SK-N-SH (cell line): ENCODE measurements around the gene MGLL. TPM values are rescaled to one million over a fixed set of nuclear protein-coding genes. Genes with fewer than 3 reads are reported as not detected.

Experiments
- CTCF ChIA-PET: fragments of 300-600, 350-600 bp; formaldehyde crosslinking; extraction: SDS; loops from one replicate; lab custom pipeline; 2021; lab: Yijun Ruan, JAX
- POLR2A ChIA-PET: fragments of 350-600 bp; sonication (Branson Sonifier 250); formaldehyde crosslinking; extraction: SDS; loops from one replicate; lab custom pipeline; 2020; ENCODE audit warnings: antibody characterized with exemption, inconsistent platforms; lab: Yijun Ruan, JAX
- DNase-seq: peaks from one replicate; pipeline ENCODE4 v3.0.0; 2012
- H2AFZ ChIP-seq: fragments of 200-600 bp; sonication (generic); 2 replicates; pipeline ENCODE4 v1.8.1; 2016; ENCODE audit warnings: antibody characterized with exemption, mild to moderate bottlenecking, low read depth
- H3F3A ChIP-seq: fragments of 200-600 bp; sonication (generic); replicated peaks from 2 replicates; pipeline ENCODE3; 2016; ENCODE audit warnings: antibody characterized with exemption, mild to moderate bottlenecking; ENCODE audit not compliant: insufficient read depth
- H3K27ac ChIP-seq, 2 experiments: fragments of 200-500 bp in 1 of 2; fragments of 200-600 bp in 1 of 2; sonication (Bioruptor generic) in 1 of 2; sonication (generic), shearing (Covaris generic) in 1 of 2; 2 replicates each; pipeline versions ENCODE4 v1.5.1 to v1.6.1; 2014 to 2016; ENCODE audit warnings: low read depth in 2 of 2, inconsistent platforms in 1 of 2, low read length in 1 of 2, mild to moderate bottlenecking in 1 of 2, mixed read lengths in 1 of 2
- H3K27me3 ChIP-seq: fragments of 200-600 bp; sonication (generic), shearing (Covaris generic); 2 replicates; pipeline ENCODE4 v1.6.1; 2016; ENCODE audit warnings: mixed run types; ENCODE audit not compliant: insufficient read depth
- H3K36me3 ChIP-seq, 2 experiments: fragments of 200-500 bp in 1 of 2; fragments of 200-600 bp in 1 of 2; sonication (Bioruptor generic) in 1 of 2; sonication (generic) in 1 of 2; replicated peaks in 1 of 2; 2 replicates each; pipeline versions ENCODE3 to v1.5.1; 2014 to 2016; ENCODE audit warnings: low read length in 1 of 2, mild to moderate bottlenecking in 1 of 2; ENCODE audit not compliant: insufficient read depth in 2 of 2, control insufficient read depth in 1 of 2
- H3K4me1 ChIP-seq, 2 experiments: fragments of 200-500 bp in 1 of 2; fragments of 200-600 bp in 1 of 2; sonication (Bioruptor generic) in 1 of 2; sonication (generic), shearing (Covaris generic) in 1 of 2; 2 replicates each; pipeline versions ENCODE4 v1.5.1 to v1.6.1; 2014 to 2016; ENCODE audit warnings: low read depth in 1 of 2, low read length in 1 of 2, mixed run types in 1 of 2; ENCODE audit not compliant: insufficient read depth in 2 of 2, control insufficient read depth in 1 of 2
- H3K4me2 ChIP-seq: fragments of 200-600 bp; sonication (generic), shearing (Covaris generic); 2 replicates; pipeline ENCODE4 v1.6.1; 2017; ENCODE audit warnings: mixed run types
- H3K4me3 ChIP-seq, 2 experiments: fragments of 200-500 bp in 1 of 2; fragments of 200-600 bp in 1 of 2; sonication (Bioruptor generic) in 1 of 2; sonication (generic), shearing (Covaris generic) in 1 of 2; 2 replicates each; pipeline versions ENCODE4 v1.5.1 to v1.8.1; 2014 to 2016; ENCODE audit warnings: low read depth in 2 of 2, inconsistent platforms in 1 of 2, low read length in 1 of 2, mild to moderate bottlenecking in 1 of 2, mixed read lengths in 1 of 2, moderate library complexity in 1 of 2
- H3K79me2 ChIP-seq: fragments of 200-600 bp; sonication (generic); 2 replicates; pipeline ENCODE4 v1.8.1; 2017; ENCODE audit warnings: mild to moderate bottlenecking; ENCODE audit not compliant: insufficient read depth
- H3K9ac ChIP-seq: fragments of 200-600 bp; sonication (generic); 2 replicates; pipeline ENCODE4 v1.6.1; 2017; ENCODE audit warnings: mixed run types
- H3K9me2 ChIP-seq: fragments of 200-600 bp; sonication (generic); 2 replicates; pipeline ENCODE4 v1.6.1; 2017; ENCODE audit warnings: mixed run types
- H3K9me3 ChIP-seq: fragments of 200-600 bp; sonication (generic); 2 replicates; pipeline ENCODE4 v1.6.1; 2017; ENCODE audit warnings: mixed run types, mild to moderate bottlenecking, moderate library complexity
- H4K20me1 ChIP-seq: fragments of 200-600 bp; sonication (generic); 2 replicates; pipeline ENCODE4 v1.6.1; 2017; ENCODE audit warnings: mild to moderate bottlenecking, mixed run types; ENCODE audit not compliant: insufficient read depth
- CHD2 ChIP-seq: fragments of 150-350 bp; IDR thresholded peaks from 2 replicates; pipeline ENCODE4 v1.6.1; 2018; ENCODE audit warnings: low read length; ENCODE audit not compliant: partially characterized antibody
- ELF1 ChIP-seq: IDR thresholded peaks from 2 replicates; pipeline ENCODE4 v1.4.0; 2012
- FOSL2 ChIP-seq: IDR thresholded peaks from 2 replicates; pipeline ENCODE4 v1.4.0; 2012; ENCODE audit warnings: low read depth, mild to moderate bottlenecking, moderate library complexity, borderline replicate concordance
- FOXJ3 ChIP-seq: sonication (generic); formaldehyde crosslinking; IDR thresholded peaks from 2 replicates; pipeline ENCODE4 v1.5.1; 2020; ENCODE audit warnings: mild to moderate bottlenecking, missing genetic modification reagents
- GABPA ChIP-seq: IDR thresholded peaks from 2 replicates; pipeline ENCODE4 v1.4.0; 2012; ENCODE audit warnings: low read depth, mild to moderate bottlenecking
- GATA2 ChIP-seq: sonication (generic); formaldehyde crosslinking; IDR thresholded peaks from 2 replicates; pipeline ENCODE4 v1.5.0; 2020; ENCODE audit warnings: mild to moderate bottlenecking, missing genetic modification reagents
- MEF2A ChIP-seq: IDR thresholded peaks from 2 replicates; pipeline ENCODE4 v1.4.0; 2012; ENCODE audit warnings: low read depth, borderline replicate concordance
- MXI1 ChIP-seq: IDR thresholded peaks from 2 replicates; pipeline ENCODE4 v1.6.1; 2012; ENCODE audit warnings: mild to moderate bottlenecking, low read depth, low read length, improper control_type of control experiment
- NFIC ChIP-seq: IDR thresholded peaks from 2 replicates; pipeline ENCODE4 v1.4.0; 2012; ENCODE audit warnings: borderline replicate concordance
- RFX5 ChIP-seq: IDR thresholded peaks from 2 replicates; pipeline ENCODE4 v1.6.1; 2012; ENCODE audit warnings: mild to moderate bottlenecking, improper control_type of control experiment, low read length
- SMC3 ChIP-seq: IDR thresholded peaks from 2 replicates; pipeline ENCODE4 v1.6.1; 2012; ENCODE audit warnings: low read depth, low read length, improper control_type of control experiment
- TAF1 ChIP-seq: IDR thresholded peaks from 2 replicates; pipeline ENCODE4 v1.6.1; 2012; ENCODE audit warnings: low read depth, mild to moderate bottlenecking, low read length, moderate library complexity, borderline replicate concordance
- YY1 ChIP-seq: IDR thresholded peaks from 2 replicates; pipeline ENCODE4 v1.4.0; 2012; ENCODE audit warnings: low read depth, mild to moderate bottlenecking
- WGBS: methylation state at CpG from one replicate; pipeline ENCODE4 v1.1.6; 2017; ENCODE audit warnings: low lambda C conversion rate; 5-methylcytosine and 5-hydroxymethylcytosine counted together
- polyA plus RNA-seq, 3 experiments: library from polyadenylated mRNA; depleted of rRNA; stranded (reverse); fragments of >200 nt; gene quantifications; 2 replicates each; pipeline ENCODE4 v1.2.3, GENCODE V29; 2012
- TF ChIP-seq, protein P1 (sequence below): IDR thresholded peaks from 2 replicates; pipeline ENCODE4 v1.4.0; 2012; ENCODE audit warnings: low read depth
- TF ChIP-seq, protein P2 (sequence below): fragments of 200-600 bp; sonication (generic); IDR thresholded peaks from 2 replicates; pipeline ENCODE4 v1.6.1; 2017; ENCODE audit warnings: antibody characterized with exemption, mild to moderate bottlenecking, moderate library complexity

The MGLL gene
- polyA plus RNA-seq, 1 of the 3 experiments (the other 2 are of a cell fraction) = 2.2 TPM

DNA sequence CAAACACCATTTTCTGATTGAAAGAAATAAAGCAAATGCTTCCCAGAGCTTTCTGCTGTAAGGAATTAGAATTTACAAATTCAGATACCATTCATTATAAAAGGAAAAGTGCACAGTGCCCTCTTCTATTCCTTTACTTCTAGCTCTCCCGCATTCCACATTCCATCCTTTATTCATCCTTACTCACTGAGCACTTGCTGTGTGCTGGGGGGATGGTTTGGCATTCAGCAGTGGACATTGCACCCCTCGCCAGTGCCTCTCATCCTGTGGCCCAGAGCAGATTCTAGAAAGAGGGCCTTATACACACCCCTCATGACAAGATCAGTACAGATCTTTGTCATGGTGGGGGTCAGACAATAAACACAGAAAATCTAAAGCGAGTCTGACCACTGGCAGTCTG lies 73.0 kb downstream of the MGLL start:
- H3K79me2 ChIP-seq = no peaks in the 10 kb centered on the region
- no peaks in the 10 kb centered on the region for H3K36me3 ChIP-seq
- no peak for DNase-seq
- POLR2A ChIA-PET = no interaction called here
- H3K9ac ChIP-seq = no peak overlapping the region
- CTCF ChIA-PET = interaction anchor here (0.6 to 2.7 kb wide), 15 partner anchors 10 to 221 kb away, joined by 3 to 13 read pairs (median 3); partner anchors contain the start of gene MGLL
- no peak overlapping the region for H2AFZ ChIP-seq
- H3K9me3 ChIP-seq = no peaks in the 10 kb centered on the region
- no peak for TF ChIP-seq MXI1
- TF ChIP-seq, protein P1, sequence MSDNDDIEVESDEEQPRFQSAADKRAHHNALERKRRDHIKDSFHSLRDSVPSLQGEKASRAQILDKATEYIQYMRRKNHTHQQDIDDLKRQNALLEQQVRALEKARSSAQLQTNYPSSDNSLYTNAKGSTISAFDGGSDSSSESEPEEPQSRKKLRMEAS = no peak
- no peak for TF ChIP-seq MEF2A
- TF ChIP-seq YY1 = no peak
- no peak for TF ChIP-seq FOSL2
- TF ChIP-seq SMC3 = no peak
- TF ChIP-seq, protein P2, sequence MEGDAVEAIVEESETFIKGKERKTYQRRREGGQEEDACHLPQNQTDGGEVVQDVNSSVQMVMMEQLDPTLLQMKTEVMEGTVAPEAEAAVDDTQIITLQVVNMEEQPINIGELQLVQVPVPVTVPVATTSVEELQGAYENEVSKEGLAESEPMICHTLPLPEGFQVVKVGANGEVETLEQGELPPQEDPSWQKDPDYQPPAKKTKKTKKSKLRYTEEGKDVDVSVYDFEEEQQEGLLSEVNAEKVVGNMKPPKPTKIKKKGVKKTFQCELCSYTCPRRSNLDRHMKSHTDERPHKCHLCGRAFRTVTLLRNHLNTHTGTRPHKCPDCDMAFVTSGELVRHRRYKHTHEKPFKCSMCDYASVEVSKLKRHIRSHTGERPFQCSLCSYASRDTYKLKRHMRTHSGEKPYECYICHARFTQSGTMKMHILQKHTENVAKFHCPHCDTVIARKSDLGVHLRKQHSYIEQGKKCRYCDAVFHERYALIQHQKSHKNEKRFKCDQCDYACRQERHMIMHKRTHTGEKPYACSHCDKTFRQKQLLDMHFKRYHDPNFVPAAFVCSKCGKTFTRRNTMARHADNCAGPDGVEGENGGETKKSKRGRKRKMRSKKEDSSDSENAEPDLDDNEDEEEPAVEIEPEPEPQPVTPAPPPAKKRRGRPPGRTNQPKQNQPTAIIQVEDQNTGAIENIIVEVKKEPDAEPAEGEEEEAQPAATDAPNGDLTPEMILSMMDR = no peak
- no peak for TF ChIP-seq GATA2
- no peak for TF ChIP-seq CHD2
- TF ChIP-seq RFX5 = no peak
- TF ChIP-seq, all 33 proteins: peak for 0
- H4K20me1 ChIP-seq = no peaks in the 10 kb centered on the region
- 95% methylated on average over 3 of the region's 3 CpGs for whole genome bisulfite sequencing
- no peaks in the 10 kb centered on the region for H3K27me3 ChIP-seq
- no peaks in the 10 kb centered on the region for H3K9me2 ChIP-seq
- H3F3A ChIP-seq = peaks cover 7% of the 10 kb centered on the region
- no peak overlapping the region; a peak in 1 of 4 replicates for H3K27ac ChIP-seq
- H3K4me3 ChIP-seq = no peak overlapping the region
- H3K4me1 ChIP-seq = peaks cover 31 to 54% of the 10 kb centered on the region in 2 experiments; a peak in 3 of 4 replicates
- H3K4me2 ChIP-seq = peak overlapping the region; percentile 33; the same call in 1 of the 2 replicates

GRCh38 chr3:127748754-127749327 lies 73.5 kb downstream of the MGLL start:
- H3K36me3 ChIP-seq = no peaks in the 10 kb centered on the region
- no peaks in the 10 kb centered on the region for H3K9me2 ChIP-seq
- no peaks in the 10 kb centered on the region for H3K79me2 ChIP-seq
- H3K27ac ChIP-seq = peak overlapping the region in 1 of 2 experiments; percentile 27; a peak in 1 of 4 replicates
- ChIA-PET POLR2A (no interaction called here), CTCF (interaction anchor here (0.7 to 2.7 kb wide), 10 partner anchors 10 to 210 kb away, joined by 3 to 13 read pairs (median 4); partner anchors contain the start of gene MGLL)
- H3K4me3 ChIP-seq = no peak overlapping the region
- DNase-seq = no peak
- no peak for TF ChIP-seq NFIC
- no peak for TF ChIP-seq ELF1
- no peak for TF ChIP-seq GABPA
- no peak for TF ChIP-seq TAF1
- no peak for TF ChIP-seq FOXJ3 (CRISPR knock-in tag)
- TF ChIP-seq, protein P1 = no peak
- TF ChIP-seq MEF2A = no peak
- no peaks in the 10 kb centered on the region for H3K27me3 ChIP-seq
- peaks cover 31 to 60% of the 10 kb centered on the region in 2 experiments; a peak in 3 of 4 replicates for H3K4me1 ChIP-seq
- 99% methylated on average over 9 of the region's 9 CpGs for WGBS
- H3F3A ChIP-seq = peaks cover 7% of the 10 kb centered on the region
- no peaks in the 10 kb centered on the region for H3K9me3 ChIP-seq
- no peaks in the 10 kb centered on the region for H4K20me1 ChIP-seq
- no peak overlapping the region for H2AFZ ChIP-seq
- H3K9ac ChIP-seq = no peak overlapping the region
- H3K4me2 ChIP-seq = 0 out of 2 replicates have a peak overlapping the region, but pooled peaks have one; percentile 43
